SK-N-SH treated with all-trans-retinoic acid at 6 μM for 48 hours (cell line): ENCODE results near the gene CTBP1.

Experiments
- ATAC-seq: fragments of 200-7000 bp; cut with Tn5 transposase; 3 replicates; pipeline ENCODE4 v1.9.1; 2020; ENCODE audit warnings: mild to moderate bottlenecking, moderate library complexity
- ARNTL ChIP-seq: fragments of 450-650 bp; formaldehyde crosslinking; IDR thresholded peaks from 2 replicates; pipeline ENCODE4 v1.5.0; 2020; ENCODE audit warnings: low read depth, mild to moderate bottlenecking, moderate library complexity, borderline replicate concordance
- BACH2 ChIP-seq: fragments of 250-450 bp; sonication (Bioruptor Pico); IDR thresholded peaks from 2 replicates; pipeline ENCODE4 v1.9.0; 2021; ENCODE audit warnings: mild to moderate bottlenecking, borderline replicate concordance
- CSDC2 ChIP-seq: fragments of 250-450 bp; sonication (Bioruptor Pico); IDR thresholded peaks from 2 replicates; pipeline ENCODE4 v1.5.0; 2020; ENCODE audit warnings: mild to moderate bottlenecking, moderate library complexity
- GLIS3 ChIP-seq: fragments of 250-450 bp; sonication (Bioruptor Pico); IDR thresholded peaks from 2 replicates; pipeline ENCODE4 v1.5.0; 2020; ENCODE audit warnings: mild to moderate bottlenecking, moderate library complexity
- ISL1 ChIP-seq: fragments of 250-450 bp; sonication (Bioruptor Pico); IDR thresholded peaks from 2 replicates; pipeline ENCODE4 v2.1.2; 2022; ENCODE audit warnings: mild to moderate bottlenecking, moderate library complexity
- OSR1 ChIP-seq: fragments of 250-450 bp; sonication (Bioruptor Pico); IDR thresholded peaks from 2 replicates; pipeline ENCODE4 v1.8.0; 2022; ENCODE audit warnings: moderate library complexity, mild to moderate bottlenecking, inconsistent platforms
- PPARA ChIP-seq: fragments of 250-450 bp; sonication (Bioruptor Pico); IDR thresholded peaks from 2 replicates; pipeline ENCODE4 v1.5.0; 2020; ENCODE audit warnings: mild to moderate bottlenecking, borderline replicate concordance
- RARB ChIP-seq: fragments of 250-450 bp; sonication (Bioruptor Pico); IDR thresholded peaks from 2 replicates; pipeline ENCODE4 v1.8.0; 2021; ENCODE audit warnings: mild to moderate bottlenecking, moderate library complexity
- TCF4 ChIP-seq: fragments of 250-450 bp; sonication (Bioruptor Pico); IDR thresholded peaks from 2 replicates; pipeline ENCODE4 v1.8.0; 2021; ENCODE audit warnings: mild to moderate bottlenecking, moderate library complexity, borderline replicate concordance
- TOX ChIP-seq: fragments of 250-450 bp; sonication (Bioruptor Pico); IDR thresholded peaks from 2 replicates; pipeline ENCODE4 v1.8.0; 2021; ENCODE audit warnings: mild to moderate bottlenecking, moderate library complexity, borderline replicate concordance
- ZC3H10 ChIP-seq: fragments of 250-450 bp; sonication (Bioruptor Pico); IDR thresholded peaks from 2 replicates; pipeline ENCODE4 v1.5.1; 2021; ENCODE audit warnings: mild to moderate bottlenecking, moderate library complexity
- ZFP3 ChIP-seq: fragments of 250-450 bp; sonication (Bioruptor Pico); IDR thresholded peaks from 2 replicates; pipeline ENCODE4 v1.5.0; 2020; ENCODE audit warnings: mild to moderate bottlenecking, moderate library complexity
- ZFP30 ChIP-seq: fragments of 450-650 bp; formaldehyde crosslinking; IDR thresholded peaks from 2 replicates; pipeline ENCODE4 v1.5.0; 2022; ENCODE audit warnings: mild to moderate bottlenecking, moderate library complexity
- ZNF565 ChIP-seq: fragments of 450-650 bp; formaldehyde crosslinking; conservative IDR thresholded peaks from 2 replicates; pipeline ENCODE4 v1.5.0; 2020; ENCODE audit warnings: low read depth, mild to moderate bottlenecking, moderate library complexity
- TF ChIP-seq, protein P1 (sequence below): fragments of 250-450 bp; sonication (Bioruptor Pico); IDR thresholded peaks from 2 replicates; pipeline ENCODE4 v1.5.0; 2020; ENCODE audit warnings: mild to moderate bottlenecking, moderate library complexity
- TF ChIP-seq, protein P2 (sequence below): fragments of 250-450 bp; sonication (Bioruptor Pico); IDR thresholded peaks from 2 replicates; pipeline ENCODE4 v1.8.0; 2021; ENCODE audit warnings: low read depth, mild to moderate bottlenecking, moderate library complexity, borderline replicate concordance
- TF ChIP-seq, protein P3 (sequence below): fragments of 250-450 bp; sonication (Bioruptor Pico); IDR thresholded peaks from 2 replicates; pipeline ENCODE4 v1.8.0; 2020; ENCODE audit warnings: mild to moderate bottlenecking, moderate library complexity, borderline replicate concordance
- TF ChIP-seq, protein P4 (sequence below): fragments of 250-450 bp; sonication (Bioruptor Pico); IDR thresholded peaks from 2 replicates; pipeline ENCODE4 v1.5.1; 2021; ENCODE audit warnings: mild to moderate bottlenecking, moderate library complexity
- TF ChIP-seq, protein P5 (sequence below): fragments of 250-450 bp; sonication (Bioruptor Pico); IDR thresholded peaks from 2 replicates; pipeline ENCODE4 v1.5.1; 2020; ENCODE audit warnings: low read depth, mild to moderate bottlenecking, moderate library complexity

CTBP1 gene

DNA sequence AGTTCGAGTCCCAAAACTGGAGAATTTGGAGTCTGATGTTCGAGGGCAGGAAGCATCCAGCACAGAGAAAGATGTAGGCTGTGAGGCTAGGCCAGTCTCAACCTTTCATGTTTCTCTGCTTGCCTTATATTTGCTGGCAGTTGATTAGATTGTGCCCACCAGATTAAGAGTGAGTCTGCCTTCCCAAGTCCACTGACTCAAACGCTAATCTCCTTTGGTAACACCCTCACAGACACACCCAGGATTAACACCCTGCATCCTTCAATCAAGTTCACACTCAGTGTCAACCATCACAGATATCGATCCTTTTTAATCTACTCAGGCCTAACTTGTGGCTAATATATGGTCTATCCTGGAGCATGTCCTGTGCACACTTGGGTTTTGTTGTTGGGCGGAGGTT, 22.8 kb upstream of the CTBP1 start (continued):
- TF ChIP-seq, protein P1, sequence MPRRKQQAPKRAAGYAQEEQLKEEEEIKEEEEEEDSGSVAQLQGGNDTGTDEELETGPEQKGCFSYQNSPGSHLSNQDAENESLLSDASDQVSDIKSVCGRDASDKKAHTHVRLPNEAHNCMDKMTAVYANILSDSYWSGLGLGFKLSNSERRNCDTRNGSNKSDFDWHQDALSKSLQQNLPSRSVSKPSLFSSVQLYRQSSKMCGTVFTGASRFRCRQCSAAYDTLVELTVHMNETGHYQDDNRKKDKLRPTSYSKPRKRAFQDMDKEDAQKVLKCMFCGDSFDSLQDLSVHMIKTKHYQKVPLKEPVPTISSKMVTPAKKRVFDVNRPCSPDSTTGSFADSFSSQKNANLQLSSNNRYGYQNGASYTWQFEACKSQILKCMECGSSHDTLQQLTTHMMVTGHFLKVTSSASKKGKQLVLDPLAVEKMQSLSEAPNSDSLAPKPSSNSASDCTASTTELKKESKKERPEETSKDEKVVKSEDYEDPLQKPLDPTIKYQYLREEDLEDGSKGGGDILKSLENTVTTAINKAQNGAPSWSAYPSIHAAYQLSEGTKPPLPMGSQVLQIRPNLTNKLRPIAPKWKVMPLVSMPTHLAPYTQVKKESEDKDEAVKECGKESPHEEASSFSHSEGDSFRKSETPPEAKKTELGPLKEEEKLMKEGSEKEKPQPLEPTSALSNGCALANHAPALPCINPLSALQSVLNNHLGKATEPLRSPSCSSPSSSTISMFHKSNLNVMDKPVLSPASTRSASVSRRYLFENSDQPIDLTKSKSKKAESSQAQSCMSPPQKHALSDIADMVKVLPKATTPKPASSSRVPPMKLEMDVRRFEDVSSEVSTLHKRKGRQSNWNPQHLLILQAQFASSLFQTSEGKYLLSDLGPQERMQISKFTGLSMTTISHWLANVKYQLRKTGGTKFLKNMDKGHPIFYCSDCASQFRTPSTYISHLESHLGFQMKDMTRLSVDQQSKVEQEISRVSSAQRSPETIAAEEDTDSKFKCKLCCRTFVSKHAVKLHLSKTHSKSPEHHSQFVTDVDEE, result no peak
- no peak for TF ChIP-seq ZNF565 (CRISPR knock-in tag)
- TF ChIP-seq ZC3H10, result no peak
- no peak for TF ChIP-seq ZFP3 (CRISPR knock-in tag)
- no peak for TF ChIP-seq OSR1 (CRISPR knock-in tag)
- TF ChIP-seq CSDC2 (CRISPR knock-in tag), result no peak
- TF ChIP-seq RARB, result no peak
- TF ChIP-seq, all 23 proteins: peak for 0

DNA sequence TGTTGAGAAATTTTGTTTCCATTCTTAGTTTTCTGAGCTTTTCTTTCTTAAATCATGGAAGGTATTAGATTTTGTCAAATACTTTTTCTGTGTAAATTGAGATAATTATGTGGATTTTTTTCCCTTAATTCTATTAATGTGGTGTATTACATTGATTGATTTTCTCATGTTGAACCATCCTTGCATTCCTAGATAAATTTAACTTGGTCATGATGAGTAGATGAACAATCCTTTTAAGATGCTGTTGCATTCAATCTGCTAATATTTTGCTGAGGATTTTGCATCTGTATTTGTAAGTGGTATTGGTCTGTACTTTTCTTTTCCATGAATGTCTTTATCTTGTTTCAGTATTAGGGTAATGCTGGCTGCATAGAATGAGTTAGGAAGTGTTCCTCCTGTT, 20.3 kb upstream of the CTBP1 start:
- TF ChIP-seq ISL1 (CRISPR knock-in tag) (no peak), ZNF565 (CRISPR knock-in tag) (no peak), ZFP30 (CRISPR knock-in tag) (no peak), TCF4 (CRISPR knock-in tag) (no peak), PPARA (CRISPR knock-in tag) (no peak), TOX (CRISPR knock-in tag) (no peak), ARNTL (no peak), ZC3H10 (no peak), CSDC2 (CRISPR knock-in tag) (no peak), GLIS3 (CRISPR knock-in tag) (no peak), BACH2 (CRISPR knock-in tag) (no peak), RARB (no peak)
- TF ChIP-seq, protein P2, sequence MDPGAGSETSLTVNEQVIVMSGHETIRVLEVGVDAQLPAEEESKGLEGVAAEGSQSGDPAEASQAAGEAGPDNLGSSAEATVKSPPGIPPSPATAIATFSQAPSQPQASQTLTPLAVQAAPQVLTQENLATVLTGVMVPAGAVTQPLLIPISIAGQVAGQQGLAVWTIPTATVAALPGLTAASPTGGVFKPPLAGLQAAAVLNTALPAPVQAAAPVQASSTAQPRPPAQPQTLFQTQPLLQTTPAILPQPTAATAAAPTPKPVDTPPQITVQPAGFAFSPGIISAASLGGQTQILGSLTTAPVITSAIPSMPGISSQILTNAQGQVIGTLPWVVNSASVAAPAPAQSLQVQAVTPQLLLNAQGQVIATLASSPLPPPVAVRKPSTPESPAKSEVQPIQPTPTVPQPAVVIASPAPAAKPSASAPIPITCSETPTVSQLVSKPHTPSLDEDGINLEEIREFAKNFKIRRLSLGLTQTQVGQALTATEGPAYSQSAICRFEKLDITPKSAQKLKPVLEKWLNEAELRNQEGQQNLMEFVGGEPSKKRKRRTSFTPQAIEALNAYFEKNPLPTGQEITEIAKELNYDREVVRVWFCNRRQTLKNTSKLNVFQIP, result no peak
- TF ChIP-seq, protein P3, sequence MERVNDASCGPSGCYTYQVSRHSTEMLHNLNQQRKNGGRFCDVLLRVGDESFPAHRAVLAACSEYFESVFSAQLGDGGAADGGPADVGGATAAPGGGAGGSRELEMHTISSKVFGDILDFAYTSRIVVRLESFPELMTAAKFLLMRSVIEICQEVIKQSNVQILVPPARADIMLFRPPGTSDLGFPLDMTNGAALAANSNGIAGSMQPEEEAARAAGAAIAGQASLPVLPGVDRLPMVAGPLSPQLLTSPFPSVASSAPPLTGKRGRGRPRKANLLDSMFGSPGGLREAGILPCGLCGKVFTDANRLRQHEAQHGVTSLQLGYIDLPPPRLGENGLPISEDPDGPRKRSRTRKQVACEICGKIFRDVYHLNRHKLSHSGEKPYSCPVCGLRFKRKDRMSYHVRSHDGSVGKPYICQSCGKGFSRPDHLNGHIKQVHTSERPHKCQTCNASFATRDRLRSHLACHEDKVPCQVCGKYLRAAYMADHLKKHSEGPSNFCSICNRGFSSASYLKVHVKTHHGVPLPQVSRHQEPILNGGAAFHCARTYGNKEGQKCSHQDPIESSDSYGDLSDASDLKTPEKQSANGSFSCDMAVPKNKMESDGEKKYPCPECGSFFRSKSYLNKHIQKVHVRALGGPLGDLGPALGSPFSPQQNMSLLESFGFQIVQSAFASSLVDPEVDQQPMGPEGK (CRISPR knock-in tag), result no peak
- TF ChIP-seq, protein P1, result no peak
- TF ChIP-seq, protein P4, sequence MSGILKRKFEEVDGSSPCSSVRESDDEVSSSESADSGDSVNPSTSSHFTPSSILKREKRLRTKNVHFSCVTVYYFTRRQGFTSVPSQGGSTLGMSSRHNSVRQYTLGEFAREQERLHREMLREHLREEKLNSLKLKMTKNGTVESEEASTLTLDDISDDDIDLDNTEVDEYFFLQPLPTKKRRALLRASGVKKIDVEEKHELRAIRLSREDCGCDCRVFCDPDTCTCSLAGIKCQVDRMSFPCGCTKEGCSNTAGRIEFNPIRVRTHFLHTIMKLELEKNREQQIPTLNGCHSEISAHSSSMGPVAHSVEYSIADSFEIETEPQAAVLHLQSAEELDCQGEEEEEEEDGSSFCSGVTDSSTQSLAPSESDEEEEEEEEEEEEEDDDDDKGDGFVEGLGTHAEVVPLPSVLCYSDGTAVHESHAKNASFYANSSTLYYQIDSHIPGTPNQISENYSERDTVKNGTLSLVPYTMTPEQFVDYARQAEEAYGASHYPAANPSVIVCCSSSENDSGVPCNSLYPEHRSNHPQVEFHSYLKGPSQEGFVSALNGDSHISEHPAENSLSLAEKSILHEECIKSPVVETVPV (CRISPR knock-in tag), result no peak
- TF ChIP-seq, protein P5, sequence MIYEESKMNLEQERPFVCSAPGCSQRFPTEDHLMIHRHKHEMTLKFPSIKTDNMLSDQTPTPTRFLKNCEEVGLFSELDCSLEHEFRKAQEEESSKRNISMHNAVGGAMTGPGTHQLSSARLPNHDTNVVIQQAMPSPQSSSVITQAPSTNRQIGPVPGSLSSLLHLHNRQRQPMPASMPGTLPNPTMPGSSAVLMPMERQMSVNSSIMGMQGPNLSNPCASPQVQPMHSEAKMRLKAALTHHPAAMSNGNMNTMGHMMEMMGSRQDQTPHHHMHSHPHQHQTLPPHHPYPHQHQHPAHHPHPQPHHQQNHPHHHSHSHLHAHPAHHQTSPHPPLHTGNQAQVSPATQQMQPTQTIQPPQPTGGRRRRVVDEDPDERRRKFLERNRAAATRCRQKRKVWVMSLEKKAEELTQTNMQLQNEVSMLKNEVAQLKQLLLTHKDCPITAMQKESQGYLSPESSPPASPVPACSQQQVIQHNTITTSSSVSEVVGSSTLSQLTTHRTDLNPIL (CRISPR knock-in tag), result no peak
- ATAC-seq, result no peak
